ENCODE measurements around the gene PRM3.

Gene PRM3

DNA sequence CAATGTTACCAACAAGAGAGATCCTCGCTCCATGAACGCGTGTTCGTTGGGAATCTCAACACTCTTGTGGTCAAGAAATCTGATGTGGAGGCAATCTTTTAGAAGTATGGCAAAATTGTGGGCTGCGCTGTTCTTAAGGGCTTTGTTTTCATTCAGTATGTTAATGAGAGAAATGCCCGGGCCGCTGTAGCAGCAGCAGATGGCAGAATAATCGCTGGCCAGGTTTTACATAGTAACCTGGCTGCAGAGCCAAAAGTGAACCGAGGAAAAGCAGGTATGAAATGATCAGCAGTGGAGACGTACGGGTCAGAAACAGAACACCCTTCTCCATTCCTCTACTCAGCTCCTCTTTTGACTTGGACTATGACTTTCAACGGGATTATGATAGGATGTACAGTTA, 30.8 kb downstream of the PRM3 start:
- DNase-seq (ENCODE audit: low spot score), result no peak

- no peak for DNase-seq (ENCODE audit: low spot score)
Measured at GRCh38 chr16:11241480-11242204, 31.8 kb downstream of the PRM3 start.

GRCh38 chr16:11240636-11241473, 32.6 kb downstream of the PRM3 start:
- DNase-seq (ENCODE audit: low spot score), result no peak

GRCh38 chr16:11239644-11240632, 33.5 kb downstream of the PRM3 start:
- DNase-seq (ENCODE audit: low spot score), result no peak

DNA sequence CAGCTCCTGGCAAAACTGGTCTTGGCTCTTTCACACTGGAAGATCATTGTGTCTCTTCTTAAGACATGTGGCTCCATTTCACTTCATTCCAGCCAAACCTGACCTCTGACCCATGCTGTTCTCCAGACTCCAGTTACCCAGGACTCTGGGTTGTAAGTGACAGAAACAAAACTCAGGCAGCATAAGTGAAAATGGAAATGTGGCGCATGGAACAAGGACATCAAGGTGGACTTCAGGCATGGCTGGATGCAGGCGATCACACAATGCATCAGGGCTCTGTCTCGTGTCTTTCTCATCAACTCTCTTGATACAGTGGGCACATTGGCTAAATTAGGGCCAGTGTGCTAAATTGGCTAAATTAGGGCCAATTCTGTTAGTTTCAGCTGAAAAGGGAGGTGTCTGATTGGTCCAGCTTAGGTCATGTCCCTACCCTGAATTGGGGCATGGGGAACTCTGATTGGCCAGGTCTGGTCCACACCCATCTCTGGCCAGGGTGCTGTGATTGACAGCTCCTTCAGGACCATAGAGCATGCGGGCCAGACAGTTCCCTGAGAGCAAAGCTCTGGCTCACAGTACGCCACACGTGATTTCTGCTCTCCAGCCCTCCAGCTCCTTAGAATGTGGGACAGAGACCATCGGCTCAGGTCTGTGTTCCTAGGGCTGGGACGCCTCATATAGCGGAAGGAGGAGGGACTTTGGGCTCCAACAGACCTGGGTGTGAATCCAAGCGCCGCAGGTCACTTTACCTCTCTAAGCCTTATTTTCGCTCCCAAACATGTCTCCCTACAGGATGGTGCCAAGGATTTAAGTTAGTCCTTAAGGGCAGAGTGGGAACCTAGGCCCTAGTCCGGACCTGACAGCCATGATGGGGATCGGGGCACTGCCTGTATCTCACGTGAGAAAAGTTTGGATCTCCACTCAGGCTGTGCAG, 34.9 kb downstream of the PRM3 start:
- no peak for DNase-seq (ENCODE audit: low spot score)

- DNase-seq (ENCODE audit: low spot score), result no peak
Measured at GRCh38 chr16:11236461-11237254, 36.8 kb downstream of the PRM3 start.

DNA sequence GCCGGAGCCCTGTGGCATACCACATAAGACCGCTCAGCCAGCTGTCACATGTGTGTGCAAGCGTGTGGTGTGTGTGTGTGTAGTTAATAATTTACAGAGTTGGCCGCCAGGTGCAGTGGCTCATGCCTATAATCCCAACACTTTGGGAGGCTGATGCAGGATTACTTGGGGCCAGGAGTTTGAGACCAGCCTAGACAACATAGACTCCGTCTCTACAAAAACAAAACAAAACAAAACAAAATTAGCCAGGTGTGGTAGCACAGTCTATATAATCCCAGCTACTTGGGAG, 37.8 kb downstream of the PRM3 start:
- no peak for DNase-seq (ENCODE audit: low spot score)

DNA sequence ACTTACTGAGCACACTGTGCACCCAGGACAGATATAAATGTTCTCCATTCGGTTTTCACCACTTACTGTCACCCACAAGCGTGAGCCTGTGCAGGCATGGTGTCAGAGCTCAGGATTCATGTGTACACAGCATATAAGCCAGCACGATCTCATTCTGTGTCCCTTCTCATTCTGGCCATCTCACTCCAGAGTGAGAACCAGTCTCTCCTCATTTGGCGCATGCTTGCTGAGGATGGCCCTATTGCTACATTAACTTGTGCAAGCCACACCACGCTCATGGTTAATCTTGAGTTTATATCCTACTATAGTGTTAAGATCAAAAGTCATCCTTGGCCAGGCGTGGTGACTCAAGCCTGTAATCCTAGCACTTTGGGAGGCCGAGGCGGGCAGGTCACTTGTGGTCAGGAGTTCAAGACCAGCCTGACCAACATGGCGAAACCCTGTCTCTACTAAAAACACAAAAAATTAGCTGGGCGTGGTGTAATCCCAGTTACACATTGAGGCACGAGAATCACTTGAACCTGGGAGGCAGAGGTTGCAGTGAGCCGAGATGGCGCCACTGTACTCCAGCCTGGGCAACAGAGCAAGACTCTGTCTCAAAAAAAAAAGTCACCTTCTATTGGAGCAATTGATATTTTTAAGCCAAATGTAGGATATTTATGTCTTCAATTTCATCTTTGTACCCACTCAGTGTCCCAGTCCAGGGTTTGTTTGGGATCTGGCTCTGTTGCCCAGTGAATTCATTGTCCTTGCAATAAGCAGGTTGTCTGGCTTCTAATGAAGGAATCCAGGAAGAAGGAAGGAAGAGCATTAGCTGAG, 38.3 kb downstream of the PRM3 start:
- DNase-seq (ENCODE audit: low spot score), result no peak

- DNase-seq (ENCODE audit: low spot score), result no peak
Measured at GRCh38 chr16:11233727-11234376, 39.6 kb downstream of the PRM3 start.

- DNase-seq (ENCODE audit: low spot score), result no peak
Measured at GRCh38 chr16:11232852-11233726, 40.3 kb downstream of the PRM3 start.

- DNase-seq (ENCODE audit: low spot score), result no peak
Measured at GRCh38 chr16:11232302-11232851, 41.1 kb downstream of the PRM3 start.

GRCh38 chr16:11231367-11231970, 42.0 kb downstream of the PRM3 start:
- DNase-seq (ENCODE audit: low spot score), result no peak

GRCh38 chr16:11229906-11230305, 43.5 kb downstream of the PRM3 start:
- DNase-seq (ENCODE audit: low spot score), result no peak

DNA sequence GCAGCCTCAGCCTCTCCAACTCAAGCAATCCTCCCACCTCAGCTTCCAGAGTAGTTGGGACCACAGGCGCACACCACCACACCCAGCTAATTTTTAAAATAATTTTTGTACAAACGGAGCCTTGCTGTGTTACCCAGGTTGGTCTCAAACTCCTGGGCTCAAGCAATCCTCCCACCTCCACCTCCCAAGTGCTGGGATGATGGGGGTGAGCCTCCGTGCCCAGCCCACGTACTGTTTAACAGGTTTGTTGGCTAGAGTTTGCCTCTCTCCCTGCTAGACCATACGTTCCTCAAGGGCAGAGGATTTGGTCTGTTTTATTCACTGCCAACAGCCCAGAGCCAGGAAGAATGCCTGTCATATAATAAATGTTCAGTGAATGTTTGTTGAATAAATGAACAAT, 44.0 kb downstream of the PRM3 start:
- no peak for DNase-seq (ENCODE audit: low spot score)

- DNase-seq (ENCODE audit: low spot score), result no peak
Measured at GRCh38 chr16:11225677-11226549, 47.5 kb downstream of the PRM3 start.
